ENCODE measurements around the gene PHLPP1.

DNA sequence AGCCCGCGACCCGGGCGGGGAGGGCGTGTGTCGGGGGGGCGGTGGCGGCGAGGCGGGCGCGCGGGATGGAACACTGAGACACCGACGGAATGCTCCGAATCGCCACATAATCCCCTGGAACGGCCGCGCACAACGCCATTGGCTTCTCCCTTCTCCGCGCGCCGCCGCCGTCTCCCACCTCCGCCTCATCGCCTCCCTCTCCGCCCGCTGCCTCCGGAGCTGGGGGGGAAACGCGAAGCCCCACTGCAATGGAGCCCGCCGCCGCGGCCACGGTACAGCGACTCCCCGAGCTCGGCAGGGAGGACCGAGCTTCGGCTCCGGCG, at the start of gene PHLPP1:
- TF ChIP-seq, protein P1, sequence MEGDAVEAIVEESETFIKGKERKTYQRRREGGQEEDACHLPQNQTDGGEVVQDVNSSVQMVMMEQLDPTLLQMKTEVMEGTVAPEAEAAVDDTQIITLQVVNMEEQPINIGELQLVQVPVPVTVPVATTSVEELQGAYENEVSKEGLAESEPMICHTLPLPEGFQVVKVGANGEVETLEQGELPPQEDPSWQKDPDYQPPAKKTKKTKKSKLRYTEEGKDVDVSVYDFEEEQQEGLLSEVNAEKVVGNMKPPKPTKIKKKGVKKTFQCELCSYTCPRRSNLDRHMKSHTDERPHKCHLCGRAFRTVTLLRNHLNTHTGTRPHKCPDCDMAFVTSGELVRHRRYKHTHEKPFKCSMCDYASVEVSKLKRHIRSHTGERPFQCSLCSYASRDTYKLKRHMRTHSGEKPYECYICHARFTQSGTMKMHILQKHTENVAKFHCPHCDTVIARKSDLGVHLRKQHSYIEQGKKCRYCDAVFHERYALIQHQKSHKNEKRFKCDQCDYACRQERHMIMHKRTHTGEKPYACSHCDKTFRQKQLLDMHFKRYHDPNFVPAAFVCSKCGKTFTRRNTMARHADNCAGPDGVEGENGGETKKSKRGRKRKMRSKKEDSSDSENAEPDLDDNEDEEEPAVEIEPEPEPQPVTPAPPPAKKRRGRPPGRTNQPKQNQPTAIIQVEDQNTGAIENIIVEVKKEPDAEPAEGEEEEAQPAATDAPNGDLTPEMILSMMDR (IDR thresholded peaks at IDR 0.05), result no peak
- no peak for TF ChIP-seq EP300 (IDR thresholded peaks at IDR 0.05)

Measured in suprapubic skin (tissue), 3 donors.